Activated naive CD4-positive, alpha-beta T cell treated with anti-CD3 and anti-CD28 coated beads, Interleukin-2, amount 10 ng/mL, durations not matched to agents 7 days and 5 days (primary cell): Measurements from ENCODE around the gene ASB8.

Experiments used
- CTCF ChIA-PET: fragments of 350-600 bp; sonication (Branson Sonifier 250); formaldehyde crosslinking; loops from one replicate; lab custom pipeline; 2021; ENCODE audit warnings: antibody characterized with exemption; lab: Charles Lee
- DNase-seq: peaks from one replicate; pipeline ENCODE4 v3.0.0-alpha.2; 2020
- H3K27ac Mint-ChIP-seq: one replicate; pipeline ENCODE4 v1.8.0; 2021; ENCODE audit warnings: mild to moderate bottlenecking, moderate library complexity, mixed read lengths
- H3K27me3 Mint-ChIP-seq: one replicate; pipeline ENCODE4 v1.8.0; 2021; ENCODE audit warnings: mild to moderate bottlenecking, mixed read lengths
- H3K36me3 Mint-ChIP-seq: one replicate; pipeline ENCODE4 v1.8.0; 2021; ENCODE audit warnings: mixed read lengths
- H3K4me1 Mint-ChIP-seq: one replicate; pipeline ENCODE4 v1.8.0; 2021; ENCODE audit warnings: mixed read lengths
- H3K4me3 Mint-ChIP-seq: one replicate; pipeline ENCODE4 v1.8.0; 2021; ENCODE audit warnings: mild to moderate bottlenecking, moderate library complexity, mixed read lengths
- H3K9me3 Mint-ChIP-seq: one replicate; pipeline ENCODE4 v1.8.0; 2021; ENCODE audit warnings: mixed read lengths

The ASB8 gene

GRCh38 chr12:48157018-48157888 lies at the start of gene ASB8:
ASB8 (minus strand) TSS chr12:48157515; CDS start chr12:48153496, 4,019 bp downstream.
- no peaks in the 10 kb centered on the region for H3K9me3 Mint-ChIP-seq
- peak within 1 kb of the TSS; percentile 98 for H3K27ac Mint-ChIP-seq
- H3K4me3 Mint-ChIP-seq = peak within 1 kb of the TSS; percentile 95
- peaks cover 44% of the 10 kb centered on the region for H3K4me1 Mint-ChIP-seq
- peak; percentile 99 for DNase-seq
- H3K27me3 Mint-ChIP-seq = peaks cover 10% of the 10 kb centered on the region
- H3K36me3 Mint-ChIP-seq = peaks cover 18% of the 10 kb centered on the region
- CTCF ChIA-PET = interaction anchor here (0.7 to 2.5 kb wide), 12 partner anchors 8 to 414 kb away, joined by 3 to 9 read pairs (median 3); partner anchors contain the start of genes CCDC184 and VDR

- Mint-ChIP-seq H3K4me1 (peaks cover 36% of the 10 kb centered on the region), H3K27ac (no peak within 1 kb of the TSS), H3K27me3 (no peaks in the 10 kb centered on the region), H3K9me3 (peaks cover 61% of the 10 kb centered on the region), H3K36me3 (peaks cover 76% of the 10 kb centered on the region), H3K4me3 (no peak within 1 kb of the TSS)
- DNase-seq = no peak
- CTCF ChIA-PET = no interaction called here
Measured at GRCh38 chr12:48203192-48203591, 45.9 kb upstream of the ASB8 start, which contains the start of gene OR10AD1. OR10AD1 (minus strand) TSS chr12:48203292; CDS start chr12:48203292, 0 bp downstream.

GRCh38 chr12:48202766-48203165 lies 45.5 kb upstream of the ASB8 start:
- Mint-ChIP-seq H3K27ac (no peak overlapping the region), H3K4me1 (peaks cover 36% of the 10 kb centered on the region), H3K27me3 (no peaks in the 10 kb centered on the region), H3K9me3 (peaks cover 57% of the 10 kb centered on the region), H3K36me3 (peaks cover 76% of the 10 kb centered on the region), H3K4me3 (no peak overlapping the region)
- no peak for DNase-seq
- CTCF ChIA-PET = interaction anchor here (1.1 kb wide), 1 partner anchor 10 kb away, joined by 3 read pairs; no protein-coding TSS in a partner anchor

- peaks cover 45% of the 10 kb centered on the region for H3K4me1 Mint-ChIP-seq
- H3K27me3 Mint-ChIP-seq = no peaks in the 10 kb centered on the region
- no peak overlapping the region for H3K27ac Mint-ChIP-seq
- no peak overlapping the region for H3K4me3 Mint-ChIP-seq
- CTCF ChIA-PET = interaction anchor here (1.1 to 1.7 kb wide), 2 partner anchors 11 to 40 kb away, joined by 3 read pairs; no protein-coding TSS in a partner anchor
- peaks cover 65% of the 10 kb centered on the region for H3K36me3 Mint-ChIP-seq
- DNase-seq = no peak
- H3K9me3 Mint-ChIP-seq = peaks cover 46% of the 10 kb centered on the region
Measured at GRCh38 chr12:48201516-48201915, 44.2 kb upstream of the ASB8 start.

GRCh38 chr12:48201091-48201490 lies 43.8 kb upstream of the ASB8 start:
- Mint-ChIP-seq H3K36me3 (peaks cover 61% of the 10 kb centered on the region), H3K27me3 (no peaks in the 10 kb centered on the region), H3K9me3 (peaks cover 42% of the 10 kb centered on the region), H3K27ac (peak overlapping the region; percentile 87), H3K4me1 (peaks cover 49% of the 10 kb centered on the region), H3K4me3 (no peak overlapping the region)
- CTCF ChIA-PET = interaction anchor here (1.7 to 2.1 kb wide), 2 partner anchors 41 to 418 kb away, joined by 3 to 16 read pairs; no protein-coding TSS in a partner anchor
- DNase-seq = no peak

- CTCF ChIA-PET = interaction anchor here (0.6 to 3.9 kb wide), 10 partner anchors 10 to 419 kb away, joined by 3 to 40 read pairs (median 4); partner anchors contain the start of gene CCDC184
- Mint-ChIP-seq H3K36me3 (peaks cover 54% of the 10 kb centered on the region), H3K4me3 (peak overlapping the region; percentile 73), H3K27ac (peak overlapping the region; percentile 87), H3K9me3 (peaks cover 39% of the 10 kb centered on the region), H3K27me3 (peaks cover 9% of the 10 kb centered on the region), H3K4me1 (peaks cover 51% of the 10 kb centered on the region)
- DNase-seq = no peak
Measured at GRCh38 chr12:48199774-48200221, 42.5 kb upstream of the ASB8 start.

GRCh38 chr12:48198985-48199384 lies 41.7 kb upstream of the ASB8 start:
- no peak for DNase-seq
- Mint-ChIP-seq H3K9me3 (peaks cover 32% of the 10 kb centered on the region), H3K27ac (peak overlapping the region; percentile 87), H3K27me3 (peaks cover 15% of the 10 kb centered on the region), H3K4me1 (peaks cover 51% of the 10 kb centered on the region), H3K4me3 (peak overlapping the region; percentile 73), H3K36me3 (peaks cover 47% of the 10 kb centered on the region)
- CTCF ChIA-PET = interaction anchor here (0.7 to 3.9 kb wide), 8 partner anchors 10 to 420 kb away, joined by 3 to 40 read pairs (median 4); partner anchors contain the start of gene CCDC184

GRCh38 chr12:48198672-48198971 lies 41.3 kb upstream of the ASB8 start:
- H3K27me3 Mint-ChIP-seq = peaks cover 18% of the 10 kb centered on the region
- peak overlapping the region; percentile 73 for H3K4me3 Mint-ChIP-seq
- peak overlapping the region; percentile 87 for H3K27ac Mint-ChIP-seq
- peak; percentile 46 for DNase-seq
- peaks cover 51% of the 10 kb centered on the region for H3K4me1 Mint-ChIP-seq
- peaks cover 29% of the 10 kb centered on the region for H3K9me3 Mint-ChIP-seq
- CTCF ChIA-PET = interaction anchor here (0.7 to 3.9 kb wide), 7 partner anchors 9 to 396 kb away, joined by 3 to 40 read pairs (median 6); partner anchors contain the start of gene CCDC184
- peaks cover 43% of the 10 kb centered on the region for H3K36me3 Mint-ChIP-seq

- peak; percentile 95 for DNase-seq
- Mint-ChIP-seq H3K27me3 (peaks cover 21% of the 10 kb centered on the region), H3K36me3 (peaks cover 38% of the 10 kb centered on the region), H3K9me3 (peaks cover 25% of the 10 kb centered on the region), H3K4me1 (peaks cover 51% of the 10 kb centered on the region), H3K4me3 (peak overlapping the region; percentile 73), H3K27ac (peak overlapping the region; percentile 87)
- CTCF ChIA-PET = interaction anchor here (0.6 to 3.9 kb wide), 13 partner anchors 9 to 419 kb away, joined by 3 to 40 read pairs (median 4); partner anchors contain the start of genes ASB8 and CCDC184
Measured at GRCh38 chr12:48197971-48198671, 40.8 kb upstream of the ASB8 start.

GRCh38 chr12:48197549-48197970 lies 40.2 kb upstream of the ASB8 start:
- H3K36me3 Mint-ChIP-seq = peaks cover 33% of the 10 kb centered on the region
- H3K4me1 Mint-ChIP-seq = peaks cover 51% of the 10 kb centered on the region
- CTCF ChIA-PET = interaction anchor here (0.6 to 3.9 kb wide), 13 partner anchors 8 to 420 kb away, joined by 3 to 40 read pairs (median 5); partner anchors contain the start of genes ASB8 and CCDC184
- peaks cover 21% of the 10 kb centered on the region for H3K27me3 Mint-ChIP-seq
- DNase-seq = peak; percentile 41
- H3K27ac Mint-ChIP-seq = peak overlapping the region; percentile 87
- peaks cover 19% of the 10 kb centered on the region for H3K9me3 Mint-ChIP-seq
- peak overlapping the region; percentile 73 for H3K4me3 Mint-ChIP-seq

GRCh38 chr12:48194799-48195201 lies 37.5 kb upstream of the ASB8 start:
- no peak overlapping the region for H3K27ac Mint-ChIP-seq
- no peak overlapping the region for H3K4me3 Mint-ChIP-seq
- DNase-seq = no peak
- CTCF ChIA-PET = interaction anchor here (1.0 kb wide), 1 partner anchor 9 kb away, joined by 3 read pairs; no protein-coding TSS in a partner anchor
- peaks cover 25% of the 10 kb centered on the region for H3K4me1 Mint-ChIP-seq
- H3K27me3 Mint-ChIP-seq = peaks cover 28% of the 10 kb centered on the region
- peaks cover 6% of the 10 kb centered on the region for H3K36me3 Mint-ChIP-seq
- no peaks in the 10 kb centered on the region for H3K9me3 Mint-ChIP-seq

- Mint-ChIP-seq H3K9me3 (no peaks in the 10 kb centered on the region), H3K4me3 (no peak overlapping the region), H3K4me1 (peaks cover 15% of the 10 kb centered on the region), H3K27me3 (peaks cover 32% of the 10 kb centered on the region), H3K27ac (no peak overlapping the region), H3K36me3 (peaks cover 2% of the 10 kb centered on the region)
- CTCF ChIA-PET = no interaction called here
- DNase-seq = no peak
Measured at GRCh38 chr12:48193623-48194022, 36.3 kb upstream of the ASB8 start.

GRCh38 chr12:48192861-48193260 lies 35.5 kb upstream of the ASB8 start:
- H3K36me3 Mint-ChIP-seq = no peaks in the 10 kb centered on the region
- H3K4me1 Mint-ChIP-seq = peaks cover 15% of the 10 kb centered on the region
- no peak overlapping the region for H3K4me3 Mint-ChIP-seq
- peaks cover 39% of the 10 kb centered on the region for H3K27me3 Mint-ChIP-seq
- DNase-seq = no peak
- no peaks in the 10 kb centered on the region for H3K9me3 Mint-ChIP-seq
- CTCF ChIA-PET = interaction anchor here (0.9 kb wide), 1 partner anchor 10 kb away, joined by 3 read pairs; the partner anchor contains the start of gene CCDC184
- no peak overlapping the region for H3K27ac Mint-ChIP-seq
